Endometrium (tissue), 2 donors: ENCODE results near the gene PXDN.

Experiments used
- FAIRE-seq: peaks from 2 replicates; lab custom pipeline; 2012; peaks lifted over from hg19 to GRCh38; lab: Jason Lieb, UNC
- donor health status: control.
- donor health status: control.

Gene PXDN

DNA sequence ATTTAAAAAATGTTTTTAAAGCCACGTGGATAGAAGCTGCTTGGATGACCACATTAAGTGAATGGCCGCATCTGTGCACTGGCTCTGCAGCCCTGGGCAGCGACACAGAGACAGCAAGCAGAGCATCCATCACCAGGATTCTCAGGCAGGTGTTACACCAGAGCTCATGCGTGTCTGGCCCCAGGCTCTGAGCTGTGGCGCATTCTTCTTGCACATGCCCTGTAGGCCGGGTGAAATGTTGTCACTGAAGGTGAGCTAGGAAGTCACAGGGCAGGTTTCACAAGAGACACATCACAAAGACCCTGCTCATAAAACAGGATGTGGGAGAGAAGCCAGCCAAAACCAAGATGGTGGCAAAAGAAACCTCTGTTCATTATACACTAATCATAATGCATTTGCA is 8.4 kb upstream of the PXDN start:
- no peak for FAIRE-seq

- FAIRE-seq, result no peak
Measured at GRCh38 chr2:1751767-1752725, 7.7 kb upstream of the PXDN start.

- FAIRE-seq, result no peak
Measured at GRCh38 chr2:1750933-1751766, 6.8 kb upstream of the PXDN start.

GRCh38 chr2:1750270-1750932 is 6.1 kb upstream of the PXDN start:
- no peak for FAIRE-seq

DNA sequence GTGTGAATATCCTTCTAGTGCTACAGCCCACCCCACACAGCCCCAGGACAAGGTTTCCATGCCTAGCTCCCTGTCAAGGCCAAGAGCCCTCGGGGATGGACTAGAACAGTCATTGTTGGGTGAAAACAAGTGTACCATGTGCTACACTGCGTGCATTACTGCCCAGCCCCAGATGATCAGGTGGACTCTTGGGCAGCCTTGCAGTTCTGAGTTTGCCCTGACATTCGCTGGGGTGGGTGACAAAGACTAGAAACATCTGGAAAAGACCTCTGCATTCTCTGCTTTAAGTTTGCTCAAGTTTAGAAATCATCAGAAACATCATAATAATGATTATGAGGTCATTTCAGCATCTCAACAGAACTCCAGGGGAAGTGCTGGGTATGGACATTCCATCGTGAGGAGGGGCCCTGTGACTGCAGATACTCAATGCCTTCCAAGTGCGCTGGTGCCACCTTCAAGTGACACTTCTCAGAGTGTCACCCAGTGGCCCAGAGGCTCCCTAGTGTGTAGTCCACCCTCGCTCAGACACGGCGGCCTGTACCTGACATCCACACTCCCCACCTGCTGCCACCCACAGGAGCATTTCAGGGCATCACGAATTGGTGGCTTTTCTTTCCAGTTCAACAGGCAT is 5.3 kb upstream of the PXDN start:
- no peak for FAIRE-seq

GRCh38 chr2:1748741-1749488 is 4.6 kb upstream of the PXDN start:
- FAIRE-seq, result no peak

DNA sequence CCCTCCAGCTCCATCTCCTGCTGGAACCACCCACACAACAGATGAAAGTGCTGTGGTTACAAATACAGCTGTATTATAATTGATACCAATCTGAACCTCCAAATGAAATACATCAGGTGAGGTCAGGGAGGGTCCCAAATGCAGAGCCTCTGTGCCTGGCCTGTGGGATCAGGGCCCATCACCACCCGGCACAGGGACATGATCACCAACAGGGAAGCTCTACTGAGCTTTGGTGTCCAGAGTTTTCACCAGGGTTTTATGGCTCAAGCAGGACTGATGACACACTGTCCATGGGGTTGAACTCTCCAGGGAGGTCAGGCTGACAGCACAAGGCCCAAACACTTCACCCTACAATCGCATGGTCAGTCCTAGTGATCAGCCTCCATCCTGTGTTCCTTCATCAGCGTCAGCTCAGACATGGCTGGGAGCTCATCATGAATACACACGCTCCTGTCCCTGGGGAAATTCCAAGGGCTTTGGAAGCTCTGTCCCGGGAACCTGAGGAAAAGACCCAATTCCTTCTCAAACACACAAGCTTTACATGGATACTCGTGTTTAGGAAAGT is 3.9 kb upstream of the PXDN start:
- no peak for FAIRE-seq

DNA sequence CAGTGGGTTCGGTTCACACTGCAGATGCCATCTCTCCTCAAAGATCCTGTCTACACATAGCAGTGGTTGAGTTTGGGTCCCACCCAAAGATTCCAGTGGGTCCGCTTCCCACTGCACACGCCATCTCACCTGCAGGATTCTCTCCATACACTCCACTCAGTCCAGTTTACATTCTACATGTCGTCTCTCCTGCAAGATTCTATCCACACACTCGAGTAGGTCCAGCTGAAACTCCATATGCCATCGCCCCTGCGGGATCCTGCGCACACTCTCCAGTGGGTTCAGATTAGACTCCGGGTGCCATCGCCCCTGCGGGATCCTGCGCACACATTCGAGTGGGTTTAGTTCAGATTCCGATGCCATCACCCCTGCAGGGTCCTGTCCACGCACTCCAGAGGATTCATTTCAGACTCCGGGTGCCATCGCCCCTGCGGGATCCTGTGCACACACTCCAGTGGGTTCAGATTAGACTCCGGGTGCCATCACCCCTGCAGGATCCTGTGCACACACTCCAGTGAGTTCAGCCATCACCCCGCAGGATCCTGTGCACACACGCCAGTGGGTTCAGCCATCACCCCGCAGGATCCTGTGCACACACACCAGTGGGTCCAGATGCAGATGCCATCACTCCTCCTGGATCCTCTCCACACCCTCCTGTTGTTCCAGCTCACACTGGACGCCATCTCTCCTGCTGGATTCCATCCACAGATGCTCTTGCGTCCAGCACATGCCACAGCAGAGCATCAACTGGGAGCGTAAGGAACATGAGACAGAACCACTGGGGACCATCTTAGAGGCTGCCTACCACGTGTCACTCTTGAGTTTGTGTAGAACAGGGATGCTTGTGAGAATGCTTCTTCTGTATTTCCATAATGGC is 3.0 kb upstream of the PXDN start:
- FAIRE-seq, result no peak

GRCh38 chr2:1746174-1747064 is 2.1 kb upstream of the PXDN start:
- FAIRE-seq, result no peak

DNA sequence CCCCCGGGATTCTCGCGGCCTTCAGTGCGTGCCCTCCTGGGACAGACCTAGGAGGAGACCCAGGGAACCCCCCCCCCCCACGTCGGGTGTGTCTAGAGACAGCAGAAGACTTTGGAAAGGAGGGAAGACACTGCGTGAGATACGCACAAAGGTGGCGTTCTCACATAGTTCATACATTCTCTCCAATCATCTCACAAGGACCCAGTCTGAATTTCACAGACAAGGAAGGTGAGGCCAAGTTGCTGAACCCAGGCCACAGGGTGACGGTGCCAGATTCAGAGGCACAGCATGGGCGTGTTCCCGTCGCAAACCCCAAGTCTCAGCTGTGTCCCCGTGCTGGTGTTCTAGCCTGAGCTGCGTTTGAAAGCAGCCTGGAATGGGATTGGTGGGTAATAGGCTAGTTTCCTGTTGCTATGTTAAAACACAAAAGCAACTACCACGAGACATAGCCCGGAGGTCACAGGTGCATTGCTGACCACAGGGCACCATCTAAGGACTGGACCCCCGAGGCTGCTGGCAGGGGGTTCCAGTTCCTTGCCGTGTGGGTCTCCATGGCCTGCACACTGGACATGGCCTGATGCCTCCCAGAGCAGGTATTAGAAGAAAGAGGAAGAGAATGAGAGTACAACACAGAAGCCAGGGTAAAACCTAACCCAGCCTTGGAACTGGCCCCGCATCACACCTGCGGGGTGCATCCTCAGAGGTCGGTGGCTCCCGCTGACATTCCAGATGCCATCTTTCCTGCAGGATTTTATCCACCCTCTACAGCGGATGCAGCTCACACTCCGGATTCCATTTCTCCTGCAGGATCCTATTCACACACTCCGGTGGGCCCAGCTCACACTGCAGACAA is 1.1 kb upstream of the PXDN start:
- no peak for FAIRE-seq

DNA sequence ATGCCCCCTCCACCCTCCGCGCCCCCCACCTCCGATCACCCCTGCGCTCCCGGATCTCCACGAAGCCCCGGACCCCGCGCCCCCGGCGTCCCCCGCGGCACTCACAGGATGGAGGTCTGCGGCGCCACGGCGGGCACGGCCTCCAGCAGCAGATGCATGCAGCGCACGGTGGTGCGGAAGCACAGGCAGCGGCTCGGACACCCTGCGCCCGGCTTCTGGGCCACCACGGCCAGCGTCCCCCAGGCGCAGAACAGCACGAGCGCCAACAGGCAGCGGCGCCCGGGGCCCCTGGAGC is 217 bp downstream of the PXDN start:
- no peak for FAIRE-seq

DNA sequence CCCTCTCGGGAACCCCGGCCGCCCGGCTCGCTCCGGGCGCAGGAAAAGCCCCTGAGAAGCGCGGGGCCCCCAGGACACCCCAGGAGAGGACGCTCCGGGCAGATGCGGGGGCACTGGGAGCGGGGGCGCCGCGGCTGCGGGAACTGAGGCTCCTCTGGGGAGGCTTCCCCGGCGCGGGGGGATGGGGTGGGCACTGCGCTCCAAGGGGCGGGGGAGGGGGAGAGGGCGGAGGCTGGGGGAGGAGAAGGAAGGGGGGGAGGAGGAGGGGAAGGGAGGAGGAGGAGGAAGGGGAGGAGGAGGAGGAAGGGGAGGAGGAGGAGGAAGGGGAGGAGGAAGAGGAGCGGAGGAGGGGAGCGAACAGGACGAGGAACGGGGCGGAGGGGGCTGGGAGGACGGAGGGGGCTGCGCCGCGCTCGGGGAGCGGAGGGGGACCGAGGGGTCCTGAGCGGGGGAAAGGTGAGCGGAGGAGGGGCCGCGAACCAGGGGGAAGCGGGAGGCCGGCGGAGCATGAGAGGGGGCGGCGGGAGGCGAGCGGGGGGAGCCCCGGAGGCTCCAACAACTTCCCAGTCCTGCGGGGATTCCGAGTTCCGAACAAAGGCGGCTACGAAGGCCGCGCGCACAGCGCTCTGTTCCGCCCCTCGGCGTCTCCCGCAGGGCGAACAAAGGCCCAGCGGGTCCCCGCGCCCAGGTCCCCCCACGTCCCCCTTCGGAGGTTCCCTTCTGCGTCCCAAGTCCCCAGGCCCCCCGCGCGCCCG is 742 bp downstream of the PXDN start:
- no peak for FAIRE-seq

GRCh38 chr2:1742681-1743395 is 1.5 kb downstream of the PXDN start:
- peak; percentile 81 for FAIRE-seq

- FAIRE-seq, result no peak
Measured at GRCh38 chr2:1742301-1742680, 2.0 kb downstream of the PXDN start.

DNA sequence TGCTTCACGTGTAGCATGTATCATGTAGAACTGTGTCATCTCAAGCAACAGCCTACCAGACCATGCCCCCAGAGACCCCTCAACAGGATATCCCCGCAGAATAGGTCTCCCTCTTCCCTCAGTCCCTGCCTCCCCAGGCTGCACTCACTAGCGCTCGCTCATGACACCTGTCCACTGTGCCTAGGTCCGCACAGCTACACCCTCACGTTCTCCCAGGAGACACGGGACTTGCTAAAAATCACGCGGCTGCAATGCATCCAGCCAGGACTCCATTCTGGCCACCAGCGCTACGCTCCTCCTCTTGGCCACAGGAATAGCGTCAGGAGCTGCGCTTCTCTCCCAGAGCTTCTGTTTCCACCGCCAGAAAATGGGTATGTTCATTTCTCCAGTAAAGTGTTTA is 2.5 kb downstream of the PXDN start:
- FAIRE-seq, result no peak

- no peak for FAIRE-seq
Measured at GRCh38 chr2:1740716-1741589, 3.4 kb downstream of the PXDN start.
